ENCODE data around the gene MAPRE2. TPM values are rescaled to one million over a fixed set of nuclear protein-coding genes. Genes with fewer than 3 reads are reported as not detected.

MAPRE2 gene
- total and polyA plus RNA-seq, 2 of the 13 experiments (the other 11 are each of a cell fraction or from before 2014, with no cell fraction given), result 34.5 to 67.9 TPM

- no TSS peak for BruUV-seq (replicated peaks)
- no peak overlapping the region for H3K4me3 ChIP-seq (replicated peaks in 1 of 3; ENCODE audit: insufficient read depth in 1 of 3, low read depth in 2 of 3, low read length in 3 of 3)
- in situ Hi-C loops (cut with HindIII; ENCODE audit: extremely low pct_ligation_motif_present, low pct_unique_long_range_greater_than_20kb) (no loop called here), intact Hi-C loops (cut with micrococcal nuclease; ENCODE audit: unreplicated experiment) (no loop called here)
- ChIA-PET POLR2A (no interaction called here), CTCF (ENCODE audit: low intra/inter-chr PET ratio, low total read pairs) (no interaction called here)
- FAIRE-seq (no peak), ATAC-seq (no peak), DNase-seq (ENCODE audit: low spot score) (no peak)
- H3K4me2 ChIP-seq (ENCODE audit: low read depth, low read length), result no peak overlapping the region
- no peaks in the 10 kb centered on the region for H3K9me3 ChIP-seq (ENCODE audit: low read length)
- H3K27me3 ChIP-seq (ENCODE audit: control insufficient read depth in 1 of 2, insufficient read depth in 2 of 2, low read length in 2 of 2), result no peaks in the 10 kb centered on the region
- no peak overlapping the region for H2AFZ ChIP-seq (ENCODE audit: low read length)
- H3K36me3 ChIP-seq (replicated peaks in 1 of 2; ENCODE audit: control insufficient read depth in 1 of 2, insufficient read depth in 2 of 2, low read length in 2 of 2), result peaks cover 2 to 21% of the 10 kb centered on the region in 2 experiments
- H3K27ac ChIP-seq (ENCODE audit: extremely low read length, insufficient read depth, low read length), result no peak overlapping the region
- H3K79me2 ChIP-seq (ENCODE audit: insufficient read depth, low read length), result no peaks in the 10 kb centered on the region
- no peaks in the 10 kb centered on the region for H4K20me1 ChIP-seq (ENCODE audit: insufficient read depth, low read length)
- H3K9ac ChIP-seq (ENCODE audit: insufficient read depth, low read depth, low read length), result no peak overlapping the region
- H3K4me1 ChIP-seq (ENCODE audit: insufficient read depth, low read length), result peaks cover 7% of the 10 kb centered on the region
- TF ChIP-seq ATF2 (CRISPR knock-in tag; IDR thresholded peaks at IDR 0.05), result no peak
- TF ChIP-seq KLF11 (CRISPR knock-in tag; IDR thresholded peaks at IDR 0.05), result no peak
- no peak for TF ChIP-seq SIX1 (CRISPR knock-in tag; IDR thresholded peaks at IDR 0.05; ENCODE audit: borderline replicate concordance)
- TF ChIP-seq ZBTB2 (CRISPR knock-in tag; IDR thresholded peaks at IDR 0.05; ENCODE audit: low read depth), result no peak
- no peak for TF ChIP-seq NFAT5 (CRISPR knock-in tag; IDR thresholded peaks at IDR 0.05)
- no peak for TF ChIP-seq ZNF101 (CRISPR knock-in tag; IDR thresholded peaks at IDR 0.05; ENCODE audit: borderline replicate concordance, low read depth)
- TF ChIP-seq TOPORS (CRISPR knock-in tag; IDR thresholded peaks at IDR 0.05), result no peak
- TF ChIP-seq SNAI1 (CRISPR knock-in tag; IDR thresholded peaks at IDR 0.05; ENCODE audit: borderline replicate concordance), result no peak
- TF ChIP-seq HMGXB3 (CRISPR knock-in tag; IDR thresholded peaks at IDR 0.05; ENCODE audit: borderline replicate concordance), result no peak
- TF ChIP-seq BRF2 (CRISPR knock-in tag; IDR thresholded peaks at IDR 0.05), result no peak
Observed at GRCh38 chr18:35099911-35100310, 58.7 kb downstream of the MAPRE2 start.

Data from HepG2 (cell line).